ENCODE measurements around the gene HIRA.

DNA sequence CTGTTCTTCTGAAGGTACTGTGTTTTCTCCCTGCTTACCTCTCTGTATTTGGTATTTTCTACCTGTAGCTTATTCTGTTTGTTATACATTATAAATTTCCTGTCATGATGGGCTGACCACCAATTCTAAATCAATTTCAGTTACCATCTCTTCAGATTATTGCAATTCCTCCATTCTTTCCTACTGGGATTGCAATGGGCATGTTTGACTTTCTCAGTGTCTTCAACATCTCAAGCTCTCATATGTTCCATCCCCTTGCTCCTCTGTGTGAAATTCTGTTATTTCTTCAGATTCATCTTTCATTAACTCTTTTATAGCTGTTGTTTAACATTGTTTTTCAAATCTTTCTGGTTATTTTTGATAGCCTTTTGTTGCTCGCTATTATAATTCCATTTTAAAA, 31.5 kb upstream of the HIRA start:
- TF ChIP-seq, protein P1, sequence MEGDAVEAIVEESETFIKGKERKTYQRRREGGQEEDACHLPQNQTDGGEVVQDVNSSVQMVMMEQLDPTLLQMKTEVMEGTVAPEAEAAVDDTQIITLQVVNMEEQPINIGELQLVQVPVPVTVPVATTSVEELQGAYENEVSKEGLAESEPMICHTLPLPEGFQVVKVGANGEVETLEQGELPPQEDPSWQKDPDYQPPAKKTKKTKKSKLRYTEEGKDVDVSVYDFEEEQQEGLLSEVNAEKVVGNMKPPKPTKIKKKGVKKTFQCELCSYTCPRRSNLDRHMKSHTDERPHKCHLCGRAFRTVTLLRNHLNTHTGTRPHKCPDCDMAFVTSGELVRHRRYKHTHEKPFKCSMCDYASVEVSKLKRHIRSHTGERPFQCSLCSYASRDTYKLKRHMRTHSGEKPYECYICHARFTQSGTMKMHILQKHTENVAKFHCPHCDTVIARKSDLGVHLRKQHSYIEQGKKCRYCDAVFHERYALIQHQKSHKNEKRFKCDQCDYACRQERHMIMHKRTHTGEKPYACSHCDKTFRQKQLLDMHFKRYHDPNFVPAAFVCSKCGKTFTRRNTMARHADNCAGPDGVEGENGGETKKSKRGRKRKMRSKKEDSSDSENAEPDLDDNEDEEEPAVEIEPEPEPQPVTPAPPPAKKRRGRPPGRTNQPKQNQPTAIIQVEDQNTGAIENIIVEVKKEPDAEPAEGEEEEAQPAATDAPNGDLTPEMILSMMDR (IDR thresholded peaks at IDR 0.05; ENCODE audit: low read length) = no peak
- TF ChIP-seq EZH2 (optimal IDR thresholded peaks at IDR 0.05; ENCODE audit: low read depth, low read length) = no peak
